HG03439 (cell line): Measurements from ENCODE around the gene JAM2.
A peak's percentile ranks its signal among the peaks of the same experiment; 100 is the strongest.
"Not testable (repeated sequence)": the region's sequence is repeated elsewhere in the genome, so short reads cannot be mapped to it uniquely, and the experiment has no call there.

Experiments used
- ATAC-seq: cut with Tn5 transposase; IDR thresholded peaks from one replicate; pipeline ENCODE4 v1.9.1; 2021; ENCODE audit warnings: mild to moderate bottlenecking, moderate library complexity; ENCODE audit not compliant: unreplicated experiment

Gene JAM2

DNA sequence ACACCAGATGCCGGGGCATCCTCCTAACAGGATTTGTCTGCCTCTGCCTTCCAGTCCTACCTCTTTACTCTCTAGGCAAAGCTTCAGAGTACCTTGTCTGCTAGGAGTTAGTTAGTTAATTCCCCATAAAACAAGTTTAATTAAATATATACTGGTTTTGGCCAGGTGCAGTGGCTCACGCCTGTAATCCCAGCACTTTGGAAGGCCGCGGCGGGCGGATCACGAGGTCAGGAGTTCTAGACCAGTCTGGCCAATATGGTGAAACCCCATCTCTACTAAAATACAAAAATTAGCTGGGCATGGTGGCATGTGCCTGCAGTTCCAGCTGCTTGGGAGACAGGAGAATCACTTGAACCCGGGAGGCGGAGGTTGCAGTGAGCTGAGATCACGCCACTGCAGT lies 75.0 kb downstream of the JAM2 start:
- ATAC-seq = not testable (repeated sequence)

DNA sequence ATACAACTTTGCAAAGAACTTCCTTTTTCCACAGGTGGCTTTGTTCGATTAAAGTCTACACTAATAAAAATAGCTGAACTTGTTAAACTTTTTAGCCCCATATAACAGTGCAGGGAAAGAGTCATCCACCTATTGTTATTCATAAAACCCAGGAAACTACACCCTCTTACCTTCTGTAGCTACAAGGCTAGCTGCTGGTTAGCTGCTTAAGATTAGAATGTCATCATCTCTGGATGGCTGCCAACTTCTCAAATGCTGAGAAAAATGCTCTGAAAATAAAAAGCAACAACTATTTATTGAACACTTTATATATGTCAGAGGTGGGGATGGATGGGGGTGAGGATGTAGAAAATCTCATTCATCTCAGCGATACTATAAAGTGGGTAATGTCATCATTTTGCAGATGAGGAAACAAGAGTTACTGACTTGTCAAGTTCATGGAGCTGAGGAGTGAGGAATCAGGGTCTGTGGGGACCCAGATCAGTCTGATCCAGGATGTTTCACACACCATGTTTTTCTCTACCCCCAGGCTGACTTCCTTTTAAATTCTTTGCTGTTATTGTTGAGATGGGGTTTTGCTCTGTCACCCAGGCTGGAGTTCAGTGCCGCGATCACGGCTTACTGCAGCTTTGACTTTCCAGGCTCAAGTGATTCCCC lies 78.6 kb downstream of the JAM2 start:
- no peak for ATAC-seq

DNA sequence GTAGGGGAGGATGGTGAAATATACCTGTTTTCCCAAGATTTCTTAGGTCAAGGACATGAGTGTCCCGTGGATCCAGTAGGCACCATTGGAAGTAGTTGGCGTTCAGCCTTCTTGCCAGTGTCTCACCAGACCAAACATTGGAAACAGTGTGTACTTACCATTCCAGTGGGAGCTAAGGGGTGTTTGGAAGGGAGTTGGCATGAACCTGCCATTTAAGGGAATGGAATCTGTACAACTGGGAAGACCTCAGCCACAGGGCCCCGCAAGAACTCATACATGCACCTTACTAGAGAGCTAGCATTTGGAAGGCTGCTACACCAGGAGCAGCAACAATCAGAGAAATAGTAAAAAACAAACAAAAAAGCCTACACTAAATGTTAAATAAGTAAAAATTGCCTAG lies 82.9 kb downstream of the JAM2 start:
- ATAC-seq = no peak

DNA sequence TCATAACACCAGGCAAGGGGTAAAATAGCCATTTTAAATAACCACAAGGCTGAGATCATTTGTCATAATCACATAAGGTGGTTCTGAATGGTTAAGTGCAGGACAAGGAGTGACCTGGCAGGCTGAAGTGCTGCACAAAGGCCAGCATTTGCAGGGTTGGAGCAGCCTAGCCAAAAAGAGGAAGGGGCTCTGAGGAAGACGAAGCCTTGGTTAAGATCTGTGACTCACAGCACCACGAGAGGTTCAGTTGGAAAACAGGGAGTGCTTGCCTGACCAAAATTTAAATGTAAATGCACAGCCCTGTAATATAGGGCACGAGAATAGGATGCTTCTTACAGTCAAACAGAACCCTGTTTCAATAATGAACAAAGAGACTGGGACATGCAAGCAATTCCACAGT lies 83.6 kb downstream of the JAM2 start:
- no peak for ATAC-seq

DNA sequence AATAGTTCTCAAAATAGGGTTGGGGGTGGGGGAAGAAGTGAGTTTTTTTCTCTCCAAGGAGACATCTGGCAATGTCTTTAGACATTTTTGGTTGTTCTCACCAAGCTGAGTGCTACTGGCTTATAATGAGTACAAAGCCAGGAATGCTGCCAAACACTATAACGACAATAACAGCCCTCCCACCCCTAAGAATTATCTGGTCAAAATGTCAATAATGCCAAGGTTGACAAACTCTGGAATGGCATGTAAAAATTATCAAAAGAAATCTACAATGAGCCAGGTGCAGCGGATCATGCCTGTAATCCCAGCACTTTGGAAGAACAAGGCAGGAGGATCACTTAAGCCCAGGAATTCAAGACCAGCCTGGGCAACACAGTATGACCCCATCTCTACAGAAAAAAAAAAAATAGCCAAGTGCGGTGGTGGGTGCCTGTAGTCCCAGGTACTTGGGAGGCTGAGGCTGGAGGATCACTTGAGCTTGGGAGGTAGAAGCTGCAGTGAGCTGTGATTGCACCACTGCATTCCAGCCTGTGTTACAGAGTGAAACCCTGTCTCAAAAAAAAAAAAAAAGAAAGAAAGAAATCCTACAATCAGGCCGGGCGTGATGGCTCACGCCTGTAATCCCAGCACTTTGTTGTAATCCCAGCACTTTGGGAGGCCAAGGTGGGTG lies 93.2 kb downstream of the JAM2 start:
- no peak for ATAC-seq

DNA sequence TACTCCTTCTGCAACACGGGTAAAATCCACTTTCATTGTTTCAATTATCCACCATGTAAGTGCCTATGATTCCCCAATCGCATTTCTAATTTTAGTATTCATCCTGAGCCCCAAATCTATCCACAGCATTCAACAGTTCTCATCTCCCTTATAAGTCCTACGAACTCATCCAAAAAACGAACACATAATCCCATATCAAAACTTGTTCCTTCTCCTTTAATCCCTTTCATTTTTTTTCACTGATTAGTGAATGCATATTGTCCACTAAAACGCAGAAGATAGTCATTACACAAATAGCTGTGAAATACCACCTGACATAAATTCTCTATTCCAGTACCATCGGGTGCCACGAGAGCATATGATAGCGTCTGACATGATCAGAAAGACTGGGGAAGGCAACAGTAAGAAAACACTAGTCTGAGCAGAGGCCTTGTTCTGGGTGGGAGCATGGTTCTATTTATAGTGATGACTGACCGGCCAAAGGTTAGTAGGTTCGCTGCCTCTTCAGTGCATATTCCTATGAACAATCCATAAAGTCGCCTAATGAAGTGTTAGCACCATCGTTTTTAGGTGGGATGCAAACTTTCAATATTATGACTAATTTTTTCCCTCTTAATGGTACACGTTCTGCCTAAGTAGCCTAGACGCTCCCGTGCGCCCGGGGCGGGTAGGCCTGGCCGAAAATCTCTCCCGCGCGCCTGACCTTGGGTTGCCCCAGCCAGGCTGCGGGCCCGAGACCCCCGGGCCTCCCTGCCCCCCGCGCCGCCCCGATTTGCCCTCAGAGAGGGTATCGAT lies 95.0 kb downstream of the JAM2 start:
- ATAC-seq = peak; percentile 13

DNA sequence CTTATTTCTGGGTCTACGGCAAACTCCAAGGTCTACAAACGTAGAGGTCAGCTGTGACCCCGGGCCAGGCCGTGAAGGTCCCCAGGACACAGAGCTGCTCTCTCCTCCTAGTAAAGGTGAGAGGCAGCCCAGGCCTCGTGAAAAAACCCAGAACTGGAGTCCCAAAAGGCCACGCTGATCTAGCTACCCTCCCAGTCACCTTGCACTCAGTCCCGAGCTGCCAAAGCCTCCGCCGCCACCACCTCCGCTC lies 95.5 kb downstream of the JAM2 start:
- peak; percentile 4 for ATAC-seq

DNA sequence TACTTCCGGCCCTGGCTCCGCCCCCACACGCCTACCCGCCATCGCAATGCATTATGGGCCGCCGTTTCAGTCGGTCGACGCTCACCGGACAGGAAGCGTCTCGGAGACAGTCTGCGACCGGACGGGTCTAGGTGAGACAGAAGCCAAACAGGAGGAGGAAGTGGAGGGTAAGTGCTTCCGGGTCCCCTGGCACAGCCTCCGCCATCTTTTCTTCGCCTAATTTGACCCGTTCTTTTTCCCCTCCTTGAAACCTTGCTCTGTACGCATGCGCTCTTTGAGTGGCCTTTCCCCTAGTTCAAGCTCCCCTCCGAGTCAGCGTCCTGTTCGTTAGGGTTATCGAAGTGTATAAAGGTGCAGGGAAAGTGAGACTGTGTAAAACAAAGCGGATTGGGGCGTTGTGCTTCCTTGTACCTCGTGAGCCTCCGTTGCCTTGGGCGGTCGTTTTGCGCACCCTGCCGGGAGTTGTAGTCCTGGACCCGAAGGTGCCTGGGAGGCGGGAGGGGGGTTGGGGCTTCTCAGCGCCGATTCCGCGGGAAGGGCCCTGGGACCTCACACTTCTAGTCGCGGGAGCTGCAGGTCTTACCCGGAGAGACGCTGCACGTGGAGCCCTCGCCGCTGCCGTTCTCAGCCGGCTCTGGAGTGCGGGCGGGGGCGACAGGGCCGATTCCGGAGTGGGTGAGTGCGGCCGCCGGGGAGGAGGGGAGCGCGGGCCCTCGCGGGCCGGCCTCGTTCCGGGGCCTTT lies 96.0 kb downstream of the JAM2 start, which contains the start of the genes ATP5PF and GABPA:
ATP5PF (minus strand) TSS at position 1 of the 742 bp plus-strand sequence. CDS start 5,110 bp downstream, outside the sequence.
GABPA (plus strand) TSS at position 69 of the 742 bp plus-strand sequence. CDS start 6,627 bp downstream, outside the sequence.
- ATAC-seq = peak; percentile 92

DNA sequence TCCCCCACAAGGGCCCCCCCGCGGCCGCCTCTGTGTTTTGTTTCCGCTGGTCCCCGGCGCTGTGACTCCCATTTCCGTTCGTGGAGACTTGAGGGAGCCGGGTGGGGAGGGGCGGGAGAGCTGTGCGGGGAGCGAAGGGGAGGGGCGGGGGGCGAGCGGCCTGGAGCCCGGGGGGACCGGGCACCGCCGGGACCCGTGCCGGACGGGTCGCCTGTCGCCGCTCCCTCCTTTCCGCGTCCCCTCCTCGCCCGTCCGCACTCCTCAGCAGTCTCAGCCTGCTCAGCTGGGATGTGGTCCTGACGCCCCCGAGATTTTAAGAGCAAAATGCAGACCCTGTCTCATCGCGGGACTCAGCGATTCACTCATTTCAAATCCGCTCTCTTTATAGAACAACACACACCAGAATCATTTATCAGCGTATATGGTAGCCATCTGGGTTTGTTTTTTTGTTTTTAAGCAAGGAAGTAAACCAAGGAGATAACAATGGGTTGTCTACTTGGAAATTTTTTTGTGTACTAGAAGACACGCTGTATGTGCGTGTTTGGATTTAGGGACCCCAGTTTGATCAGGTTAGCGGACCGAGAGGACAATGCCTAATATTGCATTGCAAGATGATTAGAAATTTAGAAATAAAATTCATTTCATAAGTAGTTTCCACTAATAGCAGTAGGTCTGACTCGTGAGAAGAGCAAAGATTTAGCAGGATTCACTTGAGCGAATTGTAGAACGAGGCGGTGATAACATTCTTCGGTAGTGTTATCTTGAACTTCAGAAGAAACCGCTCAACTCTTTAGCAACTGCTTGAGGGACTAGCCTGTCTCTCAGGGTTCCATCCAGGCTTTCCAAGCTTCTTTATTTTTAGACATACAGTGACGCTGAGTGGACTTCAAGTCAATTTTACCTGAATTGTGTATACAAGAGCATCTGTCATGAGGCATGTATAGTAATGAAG lies 96.9 kb downstream of the JAM2 start:
- peak; percentile 4 for ATAC-seq

DNA sequence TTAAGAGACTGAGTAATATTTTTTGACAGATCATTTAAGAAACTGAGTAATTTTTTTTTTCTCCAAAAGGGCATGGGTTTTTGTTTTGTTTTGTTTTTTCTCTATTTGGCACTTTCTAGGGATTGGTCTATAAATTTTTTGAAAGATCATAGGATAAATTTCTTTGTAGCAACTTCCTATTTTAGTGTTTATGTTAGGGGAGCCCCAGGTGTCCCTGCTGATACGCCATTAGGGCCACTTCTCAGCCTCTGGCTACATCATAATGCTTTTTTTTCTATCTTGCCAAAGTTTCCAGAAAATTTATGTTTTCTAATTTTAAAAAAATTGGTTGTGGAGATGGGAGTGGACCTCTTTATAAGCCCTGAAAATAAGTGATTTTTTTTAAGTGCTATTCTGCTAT lies 98.4 kb downstream of the JAM2 start:
- no peak for ATAC-seq

DNA sequence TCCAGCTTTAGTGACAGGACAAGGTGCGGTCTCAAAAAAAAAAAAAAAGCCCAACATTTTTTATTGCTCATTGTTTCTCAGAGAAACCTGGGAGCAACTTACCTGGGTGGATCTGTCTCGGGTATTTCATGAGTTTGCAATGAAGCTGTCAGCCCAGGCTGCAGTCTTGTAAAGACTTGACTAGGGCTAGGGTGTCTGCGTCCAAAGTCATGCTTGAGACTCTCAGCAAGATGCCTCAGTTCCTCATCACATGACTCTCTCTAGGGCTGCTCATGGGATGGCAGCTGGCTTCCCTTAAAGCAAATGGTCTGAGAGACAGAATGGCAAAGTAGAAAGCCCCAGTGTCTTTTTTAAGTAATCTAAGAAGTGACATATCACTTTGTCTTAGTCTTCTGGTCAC lies 103.8 kb downstream of the JAM2 start:
- no peak for ATAC-seq

DNA sequence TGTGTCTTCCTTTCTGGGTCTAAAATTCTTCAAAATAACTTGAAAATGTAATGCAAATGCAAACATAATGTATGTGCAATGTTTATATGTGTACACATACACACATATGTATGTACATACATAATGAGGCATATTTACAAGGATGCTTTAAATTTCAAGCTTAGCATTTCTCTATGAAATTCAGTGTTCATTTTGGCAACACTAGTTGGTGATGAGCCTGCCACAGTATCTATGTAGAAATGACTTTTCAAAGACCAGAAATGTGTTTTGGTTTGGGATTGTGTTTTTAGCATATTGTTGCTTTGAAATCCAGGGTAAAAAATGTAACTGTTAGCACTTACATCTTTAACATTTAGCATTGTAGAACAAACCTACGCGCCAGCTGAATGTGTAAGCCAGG lies 105.8 kb downstream of the JAM2 start:
- ATAC-seq = no peak

DNA sequence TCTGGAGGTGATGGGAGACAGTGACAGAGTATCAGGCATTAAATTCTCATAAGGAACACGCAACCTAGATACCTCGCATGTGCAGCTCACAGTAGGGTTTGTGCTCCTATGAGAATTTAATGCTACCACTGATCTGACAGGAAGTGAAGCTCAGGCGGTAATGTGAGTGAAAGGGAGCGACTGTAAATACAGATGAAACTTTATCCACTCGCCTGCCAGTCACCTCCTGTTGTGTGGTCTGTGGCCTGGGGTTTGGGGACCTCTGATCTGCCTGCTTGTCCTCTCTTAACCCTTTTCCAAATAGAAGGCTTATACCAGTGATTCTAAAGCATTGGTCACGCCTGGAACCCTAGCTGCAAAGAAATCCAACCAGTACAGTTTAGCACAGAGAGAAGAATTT lies 111.0 kb downstream of the JAM2 start:
- no peak for ATAC-seq

DNA sequence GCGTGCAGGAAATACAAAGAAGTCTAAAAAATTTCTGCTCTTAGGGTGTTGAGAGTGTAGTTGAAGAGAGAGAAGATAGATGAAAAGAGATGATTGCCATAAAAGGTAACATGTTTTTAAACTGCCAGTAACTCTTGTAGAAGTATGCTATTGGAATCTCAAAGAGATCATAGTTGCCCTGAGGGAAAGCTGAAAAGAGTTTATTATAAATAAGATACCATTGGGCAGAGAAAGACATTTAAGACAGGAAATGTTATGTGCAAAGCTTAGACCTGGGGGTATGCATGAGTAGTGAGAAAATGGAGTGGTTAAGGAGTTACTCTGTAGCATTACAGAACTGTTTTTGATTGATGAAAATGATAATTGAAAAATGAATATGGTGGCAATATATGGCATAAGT lies 113.4 kb downstream of the JAM2 start:
- no peak for ATAC-seq

DNA sequence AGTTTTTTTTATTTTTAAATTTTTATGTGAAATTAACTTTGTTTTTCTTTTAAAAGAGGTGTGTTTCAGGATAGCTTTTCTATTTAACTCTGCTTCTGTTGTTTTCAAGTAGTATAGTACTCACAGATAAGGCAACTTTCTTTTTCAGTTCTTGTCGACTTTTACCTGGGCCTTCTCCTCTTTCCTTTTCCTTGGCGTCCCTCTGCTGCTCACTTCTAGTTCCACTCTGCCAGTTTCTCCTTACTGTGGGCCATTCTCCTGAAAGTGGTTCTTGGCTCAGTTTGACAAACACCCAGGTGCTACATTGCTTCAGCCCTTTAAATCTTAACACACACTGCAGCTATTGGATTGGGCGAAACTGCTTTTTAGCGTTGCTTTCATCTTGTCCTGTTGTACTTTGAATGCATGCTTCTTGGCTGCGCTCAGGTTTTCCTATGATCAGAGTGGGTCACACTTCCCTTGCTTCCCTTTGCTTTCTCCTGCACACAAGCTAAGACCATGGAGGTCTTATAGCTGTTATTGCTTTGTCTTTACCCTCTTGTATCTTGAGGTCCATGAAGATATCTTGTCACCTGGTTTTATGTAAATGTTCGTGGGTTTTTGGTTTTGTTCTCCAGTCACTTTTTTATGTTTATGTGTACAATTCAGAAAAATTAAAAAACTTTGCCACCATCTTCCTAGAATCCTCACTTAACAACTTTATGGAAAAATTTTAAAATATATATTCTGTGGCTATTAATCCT lies 117.3 kb downstream of the JAM2 start:
- no peak for ATAC-seq

DNA sequence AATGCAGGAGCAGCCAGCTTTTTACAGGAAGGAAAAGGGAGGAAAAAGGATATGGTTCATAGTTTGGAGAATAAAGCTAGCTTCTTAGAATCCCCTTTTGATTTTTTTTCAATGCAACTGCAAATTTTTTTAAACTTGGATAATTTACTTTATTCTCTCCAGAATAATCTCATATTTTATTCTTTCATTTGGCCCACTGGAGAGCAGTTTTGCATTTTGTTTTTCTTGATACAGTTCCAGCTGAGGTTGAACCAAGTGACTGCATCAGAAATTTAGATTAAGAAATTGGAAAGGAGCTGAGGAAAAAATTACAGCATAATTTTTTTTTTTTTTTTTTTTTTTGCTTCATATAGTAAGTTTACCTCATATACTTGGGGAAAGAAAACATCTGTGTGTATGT lies 118.5 kb downstream of the JAM2 start:
- no peak for ATAC-seq

DNA sequence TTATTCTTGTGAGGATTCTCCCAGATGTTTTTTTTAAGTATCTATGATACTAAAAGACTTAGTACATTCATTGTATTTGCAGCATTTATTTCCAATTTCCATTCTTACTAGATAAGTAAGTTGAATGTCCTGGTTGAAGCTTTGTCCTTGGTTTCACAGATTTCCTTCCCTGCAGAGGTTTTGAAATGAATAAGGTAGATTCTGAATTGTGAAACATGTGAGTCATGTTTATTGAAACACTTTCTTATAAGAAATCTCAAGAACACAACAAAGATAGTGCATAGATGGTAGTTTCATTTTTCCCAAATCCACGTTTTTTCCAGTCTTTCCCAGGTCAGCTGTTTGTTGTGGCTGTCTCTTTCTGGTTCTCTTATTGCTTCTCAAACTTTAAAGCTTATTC lies 120.5 kb downstream of the JAM2 start:
- ATAC-seq = no peak

DNA sequence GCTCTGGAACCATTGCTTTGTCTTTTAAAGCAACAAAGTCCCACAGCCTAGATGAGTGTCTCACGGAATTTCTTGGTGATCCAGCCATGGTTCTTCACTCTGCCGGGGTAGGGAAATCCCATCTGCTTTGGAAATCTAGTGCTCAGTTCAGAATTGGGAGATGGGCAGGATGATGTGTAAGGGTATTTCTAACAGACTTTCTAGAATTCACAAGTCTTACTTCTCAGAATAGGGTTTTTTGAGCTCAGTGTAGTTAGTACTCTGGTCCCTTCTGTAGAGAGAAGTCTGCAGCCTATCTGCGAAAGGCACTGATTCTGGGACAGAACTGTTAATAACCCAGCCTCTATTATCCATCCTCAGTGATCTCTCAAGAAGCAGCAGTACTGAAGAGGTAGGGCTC lies 121.0 kb downstream of the JAM2 start:
- ATAC-seq = no peak

DNA sequence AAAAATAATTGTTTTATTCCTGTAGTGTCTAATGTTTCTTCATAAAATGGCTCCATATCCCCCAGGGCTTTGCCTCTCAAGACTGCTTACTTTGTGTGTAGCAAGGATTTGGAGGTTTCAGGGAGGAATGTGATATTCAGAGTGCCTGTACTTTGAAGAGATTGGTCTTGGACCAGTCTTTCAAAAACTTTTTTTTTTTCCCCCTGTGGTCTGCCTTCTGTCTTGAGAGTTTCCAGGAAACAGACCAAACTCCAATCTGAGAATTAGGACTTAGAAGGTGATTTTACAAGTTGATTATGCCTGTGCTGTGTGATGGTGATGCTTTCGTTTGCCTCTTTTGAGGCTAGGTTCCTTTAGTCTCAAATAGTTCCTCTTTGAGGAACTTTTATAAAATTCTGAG lies 121.6 kb downstream of the JAM2 start:
- ATAC-seq = no peak

DNA sequence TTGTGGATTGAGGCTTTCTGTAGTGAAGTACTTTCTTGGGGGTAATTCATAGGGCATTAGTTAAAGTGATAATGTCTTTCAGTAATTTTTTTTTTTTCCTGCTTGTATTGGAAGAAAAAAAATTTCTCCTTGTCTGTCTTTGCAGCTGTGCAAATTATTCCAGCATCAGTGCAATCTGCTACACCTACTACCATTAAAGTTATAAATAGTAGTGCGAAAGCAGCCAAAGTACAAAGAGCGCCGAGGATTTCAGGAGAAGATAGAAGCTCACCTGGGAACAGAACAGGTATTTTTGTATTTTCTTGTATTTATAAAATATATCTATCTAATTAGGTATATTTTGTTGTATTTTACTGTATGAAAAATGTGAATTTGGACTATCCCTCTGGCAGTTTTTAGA lies 125.0 kb downstream of the JAM2 start:
- no peak for ATAC-seq
